Panc1 (cell line): Measurements from ENCODE around the gene CCNK. TPM values are rescaled to one million over a fixed set of nuclear protein-coding genes. Genes with fewer than 3 reads are reported as not detected.

ENCODE experiments used
- ATAC-seq: fragments of 200-7000 bp; cut with Tn5 transposase; 2 replicates; pipeline ENCODE4 v1.9.1; 2020; ENCODE audit warnings: mild to moderate bottlenecking, moderate library complexity
- BruUV-seq: library from RNA; stranded (reverse); fragments of 400-500 nt; replicated peaks from 2 replicates; lab custom pipeline; 2021; lab: Mats Ljungman, UMichigan
- CTCF ChIA-PET: fragments of 300-600 bp; sonication (Branson Sonifier 250); formaldehyde crosslinking; loops from one replicate; lab custom pipeline; 2022; ENCODE audit warnings: antibody characterized with exemption; lab: Charles Lee
- POLR2A ChIA-PET: fragments of 300-600 bp; sonication (Branson Sonifier 250); formaldehyde crosslinking; loops from one replicate; lab custom pipeline; 2022; ENCODE audit warnings: antibody characterized with exemption; lab: Charles Lee
- DNase-seq: peaks from one replicate; pipeline ENCODE4 v3.0.0-alpha.2; 2010; ENCODE audit warnings: low read depth, low spot score
- H3K27ac ChIP-seq: 2 replicates; pipeline ENCODE4 v1.5.1; 2011; ENCODE audit warnings: mild to moderate bottlenecking, low read length, inconsistent platforms
- H3K27me3 ChIP-seq: fragments of 200-500 bp; sonication (Bioruptor generic); 2 replicates; pipeline ENCODE4 v1.6.0; 2014; ENCODE audit warnings: low read length, inconsistent platforms; ENCODE audit not compliant: control insufficient read depth, insufficient read depth
- H3K36me3 ChIP-seq: fragments of 200-500 bp; sonication (Bioruptor generic); 2 replicates; pipeline ENCODE4 v1.5.1; 2014; ENCODE audit warnings: inconsistent platforms, mild to moderate bottlenecking, low read length, moderate library complexity; ENCODE audit not compliant: control insufficient read depth, insufficient read depth
- H3K4me1 ChIP-seq: 2 replicates; pipeline ENCODE4 v1.5.1; 2011; ENCODE audit warnings: inconsistent platforms, mild to moderate bottlenecking, low read length, moderate library complexity; ENCODE audit not compliant: control insufficient read depth, insufficient read depth
- H3K4me3 ChIP-seq, 2 experiments: 2 replicates each; pipeline ENCODE4 v1.5.1; 2011 to 2012; ENCODE audit warnings: low read depth in 2 of 2, low read length in 2 of 2, mild to moderate bottlenecking in 2 of 2, inconsistent platforms in 1 of 2, moderate library complexity in 1 of 2
- H3K9me3 ChIP-seq: fragments of 200-500 bp; sonication (Bioruptor generic); 2 replicates; pipeline ENCODE4 v1.5.1; 2014; ENCODE audit warnings: low read depth, mild to moderate bottlenecking, inconsistent platforms, low read length, moderate library complexity; ENCODE audit not compliant: control insufficient read depth, insufficient read depth
- POLR2AphosphoS5 ChIP-seq: IDR thresholded peaks from 2 replicates; pipeline ENCODE4 v1.6.1; 2012; ENCODE audit warnings: mild to moderate bottlenecking, low read depth, low read length, moderate library complexity
- SIN3A ChIP-seq: IDR thresholded peaks from 2 replicates; pipeline ENCODE4 v1.6.1; 2012; ENCODE audit warnings: low read depth, mild to moderate bottlenecking, low read length, moderate library complexity, borderline replicate concordance; ENCODE audit not compliant: insufficient read depth
- TCF7L2 ChIP-seq: IDR thresholded peaks from 2 replicates; pipeline ENCODE4 v1.6.1; 2011; ENCODE audit warnings: mild to moderate bottlenecking, low read depth, low read length, inconsistent platforms
- in situ Hi-C: cut with HindIII; loops from 2 replicates; pipeline ENCODE4 v1.10.0; 2016; ENCODE audit warnings: low sequenced_read_pairs, low pct_unique_long_range_greater_than_20kb
- intact Hi-C: fragments of 100-400 bp; cut with micrococcal nuclease; formaldehyde crosslinking; loops from one replicate; pipeline ENCODE4 v1.10.0; 2022; ENCODE audit not compliant: unreplicated experiment
- total RNA-seq: library from RNA; stranded (reverse); gene quantifications from one replicate; pipeline ENCODE4 v1.2.1, GENCODE V29; 2021; ENCODE audit not compliant: unreplicated experiment
- TF ChIP-seq, protein P1 (sequence below): fragments of 450-650 bp; IDR thresholded peaks from 2 replicates; pipeline ENCODE4 v1.5.1; 2017; ENCODE audit warnings: mild to moderate bottlenecking
- TF ChIP-seq, protein P2 (sequence below), 2 experiments: IDR thresholded peaks; 2 replicates each; pipeline ENCODE4 v1.6.1; 2011 to 2012; ENCODE audit warnings: low read depth in 2 of 2, control low read depth in 1 of 2, low read length in 1 of 2, mild to moderate bottlenecking in 1 of 2, moderate library complexity in 1 of 2; ENCODE audit not compliant: insufficient read depth in 1 of 2

CCNK gene
- total RNA-seq, 1 experiment from 2014 or later, result 47.8 TPM

DNA sequence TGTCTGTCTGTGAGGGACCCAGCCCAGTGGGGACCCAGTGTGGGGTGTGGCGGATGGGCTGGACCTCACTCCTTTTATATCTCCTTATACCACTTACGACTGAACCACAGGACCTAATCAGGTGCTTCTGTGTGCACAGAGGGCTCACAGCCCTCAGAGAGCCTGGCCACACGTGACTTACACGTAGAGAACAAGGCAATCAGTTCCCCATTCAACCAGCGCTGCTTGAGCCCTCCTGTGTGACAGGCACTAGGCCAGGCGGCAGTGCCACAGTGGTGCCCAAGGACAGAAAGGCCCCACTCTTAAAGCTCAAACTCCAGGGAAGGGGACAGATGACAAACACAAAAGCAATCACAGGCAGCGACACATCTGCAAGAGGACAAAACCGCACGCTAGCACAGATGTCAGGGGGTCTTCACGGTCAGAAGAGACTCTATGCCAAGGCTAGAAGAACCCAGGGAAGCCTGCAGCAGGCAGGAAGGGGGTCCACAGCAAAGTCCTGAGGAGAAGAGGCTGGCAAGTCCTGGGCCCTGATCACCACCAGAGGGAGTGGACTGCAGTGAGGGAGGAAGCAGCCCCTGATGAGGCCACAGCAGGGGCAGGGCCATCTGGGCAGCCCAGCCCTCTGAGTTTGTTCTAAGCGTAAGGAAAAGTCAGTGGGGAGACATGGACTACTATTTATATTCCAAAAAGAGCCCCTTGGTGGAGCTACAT, 39.9 kb upstream of the CCNK start:
- CTCF ChIA-PET, result interaction anchor here (0.5 kb wide), 1 partner anchor 470 kb away, joined by 3 read pairs; no protein-coding TSS in a partner anchor
- H3K27me3 ChIP-seq, result no peaks in the 10 kb centered on the region
- no TSS peak for BruUV-seq

DNA sequence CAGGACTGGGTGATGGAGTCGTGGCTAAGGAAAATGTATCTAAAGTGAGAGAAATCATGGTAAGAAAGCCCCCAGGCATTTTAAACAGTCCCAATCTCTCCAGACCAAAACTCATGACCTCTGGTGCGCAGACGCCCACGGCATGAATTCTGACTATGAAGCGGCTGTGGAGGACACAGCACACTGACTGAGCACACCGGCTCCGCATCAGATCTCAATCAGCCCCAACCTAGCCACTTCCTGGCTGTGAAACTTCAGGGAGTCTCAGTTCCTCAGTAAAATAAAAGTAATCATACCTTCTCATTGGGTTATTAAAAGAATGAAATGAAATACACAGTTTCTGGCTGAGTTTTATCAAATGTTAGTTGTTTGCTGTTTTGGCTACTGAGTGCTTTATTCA, 39.3 kb upstream of the CCNK start:
- in situ Hi-C loops, result no loop called here
- CTCF ChIA-PET, result interaction anchor here (0.5 kb wide), 1 partner anchor 470 kb away, joined by 3 read pairs; no protein-coding TSS in a partner anchor

More for the DNA sequence above, 39.9 kb upstream of the CCNK start:
- TF ChIP-seq, protein P1, sequence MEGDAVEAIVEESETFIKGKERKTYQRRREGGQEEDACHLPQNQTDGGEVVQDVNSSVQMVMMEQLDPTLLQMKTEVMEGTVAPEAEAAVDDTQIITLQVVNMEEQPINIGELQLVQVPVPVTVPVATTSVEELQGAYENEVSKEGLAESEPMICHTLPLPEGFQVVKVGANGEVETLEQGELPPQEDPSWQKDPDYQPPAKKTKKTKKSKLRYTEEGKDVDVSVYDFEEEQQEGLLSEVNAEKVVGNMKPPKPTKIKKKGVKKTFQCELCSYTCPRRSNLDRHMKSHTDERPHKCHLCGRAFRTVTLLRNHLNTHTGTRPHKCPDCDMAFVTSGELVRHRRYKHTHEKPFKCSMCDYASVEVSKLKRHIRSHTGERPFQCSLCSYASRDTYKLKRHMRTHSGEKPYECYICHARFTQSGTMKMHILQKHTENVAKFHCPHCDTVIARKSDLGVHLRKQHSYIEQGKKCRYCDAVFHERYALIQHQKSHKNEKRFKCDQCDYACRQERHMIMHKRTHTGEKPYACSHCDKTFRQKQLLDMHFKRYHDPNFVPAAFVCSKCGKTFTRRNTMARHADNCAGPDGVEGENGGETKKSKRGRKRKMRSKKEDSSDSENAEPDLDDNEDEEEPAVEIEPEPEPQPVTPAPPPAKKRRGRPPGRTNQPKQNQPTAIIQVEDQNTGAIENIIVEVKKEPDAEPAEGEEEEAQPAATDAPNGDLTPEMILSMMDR, result peak; percentile 22
- TF ChIP-seq POLR2AphosphoS5, result no peak
- intact Hi-C loops, result no loop called here
- no peaks in the 10 kb centered on the region; the same call in 1 of the 2 replicates for H3K36me3 ChIP-seq
- H3K4me3 ChIP-seq, result no peak overlapping the region
- ATAC-seq (peak; percentile 80), DNase-seq (no peak)
- in situ Hi-C loops, result no loop called here
- H3K4me1 ChIP-seq, result no peaks in the 10 kb centered on the region
- H3K9me3 ChIP-seq, result no peaks in the 10 kb centered on the region
- POLR2A ChIA-PET, result no interaction called here
- H3K27ac ChIP-seq, result no peak overlapping the region

More for the DNA sequence above, 39.3 kb upstream of the CCNK start:
- H3K9me3 ChIP-seq, result no peaks in the 10 kb centered on the region
- ATAC-seq (no peak), DNase-seq (no peak)
- H3K27ac ChIP-seq, result no peak overlapping the region
- no peak for TF ChIP-seq POLR2AphosphoS5
- no peak for TF ChIP-seq TCF7L2
- TF ChIP-seq SIN3A, result no peak
- TF ChIP-seq, protein P2, sequence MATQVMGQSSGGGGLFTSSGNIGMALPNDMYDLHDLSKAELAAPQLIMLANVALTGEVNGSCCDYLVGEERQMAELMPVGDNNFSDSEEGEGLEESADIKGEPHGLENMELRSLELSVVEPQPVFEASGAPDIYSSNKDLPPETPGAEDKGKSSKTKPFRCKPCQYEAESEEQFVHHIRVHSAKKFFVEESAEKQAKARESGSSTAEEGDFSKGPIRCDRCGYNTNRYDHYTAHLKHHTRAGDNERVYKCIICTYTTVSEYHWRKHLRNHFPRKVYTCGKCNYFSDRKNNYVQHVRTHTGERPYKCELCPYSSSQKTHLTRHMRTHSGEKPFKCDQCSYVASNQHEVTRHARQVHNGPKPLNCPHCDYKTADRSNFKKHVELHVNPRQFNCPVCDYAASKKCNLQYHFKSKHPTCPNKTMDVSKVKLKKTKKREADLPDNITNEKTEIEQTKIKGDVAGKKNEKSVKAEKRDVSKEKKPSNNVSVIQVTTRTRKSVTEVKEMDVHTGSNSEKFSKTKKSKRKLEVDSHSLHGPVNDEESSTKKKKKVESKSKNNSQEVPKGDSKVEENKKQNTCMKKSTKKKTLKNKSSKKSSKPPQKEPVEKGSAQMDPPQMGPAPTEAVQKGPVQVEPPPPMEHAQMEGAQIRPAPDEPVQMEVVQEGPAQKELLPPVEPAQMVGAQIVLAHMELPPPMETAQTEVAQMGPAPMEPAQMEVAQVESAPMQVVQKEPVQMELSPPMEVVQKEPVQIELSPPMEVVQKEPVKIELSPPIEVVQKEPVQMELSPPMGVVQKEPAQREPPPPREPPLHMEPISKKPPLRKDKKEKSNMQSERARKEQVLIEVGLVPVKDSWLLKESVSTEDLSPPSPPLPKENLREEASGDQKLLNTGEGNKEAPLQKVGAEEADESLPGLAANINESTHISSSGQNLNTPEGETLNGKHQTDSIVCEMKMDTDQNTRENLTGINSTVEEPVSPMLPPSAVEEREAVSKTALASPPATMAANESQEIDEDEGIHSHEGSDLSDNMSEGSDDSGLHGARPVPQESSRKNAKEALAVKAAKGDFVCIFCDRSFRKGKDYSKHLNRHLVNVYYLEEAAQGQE (IDR thresholded peaks at IDR 0.05; ENCODE audit: insufficient read depth in 1 of 2, low read depth in 2 of 2, low read length in 1 of 2), result no peak
- TF ChIP-seq, protein P1, result no peak
- intact Hi-C loops, result no loop called here
- no peaks in the 10 kb centered on the region for H3K27me3 ChIP-seq
- H3K4me3 ChIP-seq, result no peak overlapping the region
- no peaks in the 10 kb centered on the region; the same call in 1 of the 2 replicates for H3K36me3 ChIP-seq
- no TSS peak for BruUV-seq
- H3K4me1 ChIP-seq, result no peaks in the 10 kb centered on the region
- POLR2A ChIA-PET, result no interaction called here
